Esophagus muscularis mucosa (tissue), 3 donors: Measurements from ENCODE around the gene TXNDC16.

ENCODE experiments used
- CTCF ChIP-seq, 3 experiments: fragments of 200-600 bp in 2 of 3; fragments of 450-650 bp in 1 of 3; sonication (generic) in 2 of 3; IDR thresholded peaks; one replicate each; pipeline ENCODE4 v1.5.1; 2017 to 2019; ENCODE audit warnings: antibody characterized with exemption in 3 of 3, mild to moderate bottlenecking in 2 of 3, moderate library complexity in 1 of 3
- POLR2A ChIP-seq: fragments of 450-650 bp; IDR thresholded peaks from one replicate; pipeline ENCODE4 v1.6.1; 2017; ENCODE audit warnings: antibody characterized with exemption, moderate library complexity, mild to moderate bottlenecking, low read depth

DNA sequence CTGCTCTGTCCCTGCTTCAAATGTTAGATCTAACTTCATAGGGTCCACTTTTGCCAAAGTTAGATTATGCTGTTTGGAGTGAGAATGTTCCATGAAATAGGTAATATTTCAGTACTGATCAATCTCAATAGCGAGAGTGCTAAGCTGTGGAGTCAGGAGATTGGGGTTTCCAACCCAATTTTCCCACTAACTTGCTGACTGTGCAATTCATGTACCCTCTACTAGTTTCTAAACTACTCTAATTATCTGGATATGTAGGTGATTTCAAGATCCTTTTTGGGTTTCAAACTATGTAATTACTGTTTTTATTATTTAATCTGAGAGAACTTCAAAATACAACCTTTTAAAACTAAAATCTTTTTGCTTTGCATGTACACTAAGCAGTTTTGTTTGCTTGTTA lies 46.3 kb upstream of the TXNDC16 start:
- TF ChIP-seq CTCF (IDR thresholded peaks at IDR 0.05) (no peak), POLR2A (no peak)
